Astrocyte (in vitro differentiated cells and primary cell): ENCODE data around the gene MEAK7.

Experiments
- CTCF ChIP-seq: IDR thresholded peaks from 2 replicates; pipeline ENCODE4 v1.5.1; 2011; ENCODE audit warnings: low read depth, mild to moderate bottlenecking, inconsistent platforms, low read length, moderate library complexity; ENCODE audit not compliant: insufficient read depth
- EZH2 ChIP-seq: IDR thresholded peaks from 2 replicates; pipeline ENCODE4 v1.6.1; 2012; ENCODE audit warnings: mild to moderate bottlenecking, low read length, inconsistent platforms; ENCODE audit not compliant: insufficient read depth

GRCh38 chr16:84520725-84521496, 16.5 kb upstream of the MEAK7 start:
- no peak for TF ChIP-seq CTCF
- no peak for TF ChIP-seq EZH2
